ENCODE measurements around the gene PLEKHA7.

PLEKHA7 gene

GRCh38 chr11:16977136-16977993 is 36.8 kb downstream of the PLEKHA7 start:
- no peak overlapping the region for H3K4me3 ChIP-seq (ENCODE audit: low read length)
- DNase-seq (ENCODE audit: low read depth), result no peak
- TF ChIP-seq CTCF (conservative IDR thresholded peaks at IDR 0.05; ENCODE audit: low read length), result no peak

DNA sequence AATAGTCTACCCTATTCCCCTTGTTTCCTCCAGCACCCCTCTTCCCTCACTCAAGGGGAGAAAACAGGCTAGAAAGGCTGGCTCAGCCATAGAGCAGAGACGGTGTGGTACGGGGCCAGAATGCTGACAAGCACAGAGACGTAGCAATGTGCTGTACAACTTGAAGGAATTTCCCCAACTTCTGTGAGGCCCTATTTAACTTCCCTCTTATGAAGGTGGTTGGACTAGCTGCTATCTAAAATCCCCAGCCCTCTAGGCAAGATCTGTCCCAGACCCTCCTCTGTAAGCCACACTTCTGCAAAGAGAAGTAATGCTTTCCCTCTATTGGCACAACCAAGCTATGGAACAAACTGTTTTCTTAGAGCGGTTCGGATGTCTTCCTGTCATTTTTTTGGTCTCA is 37.8 kb downstream of the PLEKHA7 start:
- TF ChIP-seq CTCF (conservative IDR thresholded peaks at IDR 0.05; ENCODE audit: low read length), result no peak
- H3K4me3 ChIP-seq (ENCODE audit: low read length), result no peak overlapping the region
- no peak for DNase-seq (ENCODE audit: low read depth)

DNA sequence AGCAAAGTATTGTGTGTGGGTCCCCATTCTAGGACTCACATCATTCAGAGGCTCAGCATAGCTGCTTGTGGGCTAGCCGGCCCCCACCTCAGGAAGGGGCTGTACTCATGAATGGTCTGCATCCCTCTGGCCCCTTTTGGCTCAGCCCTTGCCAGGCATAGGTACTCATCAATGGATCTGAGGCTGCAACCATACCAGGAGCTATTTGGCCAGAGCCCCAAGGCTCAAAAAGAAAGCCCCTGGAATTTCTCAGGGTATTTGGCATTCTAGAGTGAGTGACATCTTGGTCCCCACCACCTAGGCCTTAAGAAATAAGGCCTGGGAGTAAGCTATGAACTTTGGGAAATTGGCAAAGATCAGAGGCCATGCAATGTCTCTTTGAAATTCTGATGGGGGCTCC is 38.3 kb downstream of the PLEKHA7 start:
- no peak for DNase-seq (ENCODE audit: low read depth)
- H3K4me3 ChIP-seq (ENCODE audit: low read length), result no peak overlapping the region
- TF ChIP-seq CTCF (conservative IDR thresholded peaks at IDR 0.05; ENCODE audit: low read length), result no peak

DNA sequence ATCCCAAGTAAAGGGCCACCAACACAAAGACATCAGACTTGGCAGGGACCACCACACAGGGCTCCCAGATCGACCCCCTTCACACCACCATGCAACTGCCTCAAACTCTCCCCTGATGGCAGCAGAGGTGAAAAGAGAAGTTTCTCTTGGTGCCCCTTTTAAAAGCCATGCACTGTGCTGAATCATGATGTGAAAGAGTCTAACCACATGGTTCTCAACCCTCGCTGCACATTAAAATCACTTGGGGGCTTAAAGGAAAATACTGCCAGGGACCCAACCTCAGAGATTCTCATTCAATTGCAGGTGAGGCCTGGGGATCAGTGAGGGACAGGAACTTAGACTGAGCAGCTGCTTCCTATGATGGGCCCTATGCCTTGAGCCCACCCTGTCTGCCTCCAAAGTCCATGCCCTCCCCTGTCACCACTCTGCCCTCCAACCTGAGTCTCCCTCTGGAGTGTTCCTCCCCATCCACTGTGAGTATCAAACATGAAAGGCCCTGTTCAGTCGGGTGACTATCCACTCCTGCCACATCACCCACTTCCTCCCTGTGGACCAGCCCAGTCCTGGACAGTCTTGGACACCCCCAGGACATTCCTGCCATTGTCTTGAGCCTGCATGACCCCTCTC is 40.8 kb downstream of the PLEKHA7 start:
- H3K4me3 ChIP-seq (ENCODE audit: low read length), result no peak overlapping the region
- TF ChIP-seq CTCF (conservative IDR thresholded peaks at IDR 0.05; ENCODE audit: low read length), result no peak
- no peak for DNase-seq (ENCODE audit: low read depth)

GRCh38 chr11:16969010-16969999 is 44.9 kb downstream of the PLEKHA7 start:
- DNase-seq (ENCODE audit: low read depth), result no peak
- H3K4me3 ChIP-seq (ENCODE audit: low read length), result no peak overlapping the region
- TF ChIP-seq CTCF (conservative IDR thresholded peaks at IDR 0.05; ENCODE audit: low read length), result no peak

GRCh38 chr11:16968196-16968595 is 46.0 kb downstream of the PLEKHA7 start:
- DNase-seq (ENCODE audit: low read depth), result no peak
- H3K4me3 ChIP-seq (ENCODE audit: low read length), result no peak overlapping the region
- TF ChIP-seq CTCF (conservative IDR thresholded peaks at IDR 0.05; ENCODE audit: low read length), result no peak

Measured in AG10803 (cell line).